ENCODE data around the gene AVEN.

The AVEN gene

DNA sequence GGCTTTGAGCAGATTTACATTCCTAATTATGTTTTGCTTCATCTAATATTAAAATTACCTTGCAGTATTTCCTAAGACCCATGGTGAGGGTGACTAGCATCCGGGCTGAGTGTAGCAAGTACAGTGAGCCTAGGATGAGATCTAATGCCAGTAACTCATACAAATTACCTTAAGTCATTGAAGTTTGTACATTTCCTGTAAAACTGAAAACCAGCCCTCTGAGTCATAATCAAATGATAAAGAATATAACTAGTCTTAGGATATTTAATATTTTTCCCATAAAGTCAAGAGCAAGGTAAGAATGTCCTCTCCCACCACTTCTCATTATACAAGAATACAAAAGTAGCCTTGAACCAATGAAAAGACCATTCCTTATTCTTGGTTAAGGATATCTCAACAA is 125.5 kb downstream of the AVEN start:
- no peak for DNase-seq (ENCODE audit: low read depth)

DNA sequence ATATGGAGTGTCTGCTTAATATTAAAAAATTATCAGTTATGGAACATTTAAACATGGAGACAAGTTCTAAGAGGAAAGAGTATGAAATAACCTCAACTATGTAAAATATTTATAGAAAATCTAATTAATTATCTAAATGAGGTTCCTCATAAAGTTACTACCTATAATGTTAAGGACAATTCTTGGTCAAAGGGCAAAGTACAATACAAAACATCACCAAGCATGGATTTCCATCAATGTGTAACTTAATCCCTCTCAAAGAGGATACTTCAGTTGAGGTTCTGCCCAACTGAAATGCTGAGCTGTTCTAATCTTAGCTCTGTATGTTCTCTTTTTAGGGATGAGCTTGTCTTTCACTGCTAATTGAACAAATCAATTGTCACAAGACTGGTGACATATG is 126.7 kb downstream of the AVEN start:
- no peak for DNase-seq (ENCODE audit: low read depth)

DNA sequence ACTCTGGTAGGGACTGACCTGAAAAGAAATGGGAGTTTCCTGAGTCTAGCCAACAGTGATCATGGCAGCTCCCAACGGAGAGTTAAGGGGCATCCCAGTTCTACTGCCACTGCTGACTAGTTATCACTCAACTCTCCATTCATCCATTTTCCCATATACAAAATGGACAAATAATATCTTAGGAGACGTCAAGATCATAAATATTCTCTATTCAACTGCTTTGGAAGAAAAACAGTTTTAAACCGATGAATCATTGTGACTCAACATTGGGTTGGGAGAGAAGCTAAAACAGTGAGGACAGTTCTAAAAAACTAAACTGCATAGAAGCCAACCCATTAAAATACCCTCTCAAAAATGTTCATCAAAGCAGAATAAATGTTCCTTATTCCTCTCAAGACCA is 128.3 kb downstream of the AVEN start:
- no peak for DNase-seq (ENCODE audit: low read depth)

GRCh38 chr15:33908406-33908805 is 130.6 kb downstream of the AVEN start:
- no peak for DNase-seq (ENCODE audit: low read depth)

DNA sequence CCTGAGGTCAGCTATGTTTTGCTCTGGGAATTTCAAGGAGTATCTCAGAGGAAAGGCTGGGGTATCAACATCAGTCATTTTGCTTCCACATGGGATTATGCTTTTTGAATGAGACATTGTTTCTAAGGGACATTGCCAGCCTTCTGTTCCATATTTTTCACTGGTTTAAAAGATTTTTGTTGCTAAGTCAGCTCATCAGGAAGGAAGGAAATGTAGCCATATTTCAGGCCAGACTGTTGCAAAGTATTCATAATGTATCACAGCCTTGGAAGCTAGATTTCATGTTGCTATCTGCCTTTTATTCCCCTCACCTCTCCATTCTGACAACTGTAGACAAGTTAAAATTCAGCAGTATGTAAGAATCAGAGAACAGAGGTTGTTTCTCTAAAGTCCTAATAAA is 131.7 kb downstream of the AVEN start:
- no peak for DNase-seq (ENCODE audit: low read depth)

- no peak for DNase-seq (ENCODE audit: low read depth)
These were observed 135.3 kb downstream of the AVEN start for GRCh38 chr15:33903661-33904060.

DNA sequence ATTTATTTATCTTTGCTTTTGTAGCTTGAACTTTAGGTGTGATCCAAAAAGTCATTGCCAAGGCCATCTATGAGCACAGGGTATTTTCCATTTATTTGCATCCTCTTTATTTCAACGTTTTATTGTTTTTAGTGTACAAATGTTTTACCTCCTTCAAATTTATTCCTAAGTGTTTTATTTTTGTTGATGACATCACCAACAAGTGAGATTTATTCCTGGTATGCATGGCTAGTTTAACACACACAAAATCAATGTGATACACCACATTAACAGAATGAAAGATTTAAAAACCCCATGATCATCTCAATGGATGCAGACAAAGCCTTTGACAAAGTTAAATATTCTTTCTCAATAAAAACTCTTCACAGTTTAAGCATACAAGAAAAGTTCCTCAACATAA is 137.0 kb downstream of the AVEN start:
- no peak for DNase-seq (ENCODE audit: low read depth)

DNA sequence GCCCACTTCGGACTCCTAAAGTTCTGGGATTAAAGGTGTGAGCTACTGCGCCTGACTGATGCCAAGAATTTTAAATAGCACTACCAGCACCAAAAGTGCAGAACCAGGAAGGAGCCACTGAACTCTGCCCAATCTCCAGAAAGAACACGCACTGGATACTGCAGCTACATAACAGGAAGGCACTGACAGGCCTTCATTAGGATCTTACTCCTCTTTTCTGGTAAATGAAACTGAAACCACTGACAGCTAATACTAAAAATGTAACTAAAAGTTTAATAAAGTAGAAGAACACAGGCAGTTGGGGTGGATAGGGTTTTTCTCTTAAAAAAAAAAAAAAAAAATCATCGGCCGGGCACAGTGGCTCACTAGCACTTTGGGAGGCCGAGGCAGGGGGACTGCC is 144.8 kb downstream of the AVEN start:
- DNase-seq (ENCODE audit: low read depth): no peak

GRCh38 chr15:33888176-33888575 is 150.8 kb downstream of the AVEN start:
- no peak for DNase-seq (ENCODE audit: low read depth)

- DNase-seq (ENCODE audit: low read depth): no peak
These were observed 156.1 kb downstream of the AVEN start for GRCh38 chr15:33882921-33883320.

DNA sequence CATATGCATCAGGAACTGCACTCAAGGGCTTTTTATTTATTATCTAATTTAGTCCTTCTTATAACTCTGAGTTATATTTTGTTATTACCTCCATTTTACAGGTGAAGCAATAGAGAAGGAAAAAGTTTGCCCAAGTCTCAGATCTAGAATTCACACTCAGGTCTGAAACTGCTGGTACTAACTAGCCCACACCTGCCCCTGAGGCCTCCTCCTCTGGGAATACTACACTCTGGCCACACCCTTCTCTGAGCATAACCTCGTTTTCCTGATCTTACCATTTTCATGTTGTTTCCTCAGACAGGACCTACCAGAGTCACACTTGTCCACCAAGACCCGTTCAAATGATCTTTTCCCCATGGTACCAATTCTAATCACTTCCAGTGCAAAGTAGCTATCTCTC is 164.8 kb downstream of the AVEN start:
- no peak for DNase-seq (ENCODE audit: low read depth)

DNA sequence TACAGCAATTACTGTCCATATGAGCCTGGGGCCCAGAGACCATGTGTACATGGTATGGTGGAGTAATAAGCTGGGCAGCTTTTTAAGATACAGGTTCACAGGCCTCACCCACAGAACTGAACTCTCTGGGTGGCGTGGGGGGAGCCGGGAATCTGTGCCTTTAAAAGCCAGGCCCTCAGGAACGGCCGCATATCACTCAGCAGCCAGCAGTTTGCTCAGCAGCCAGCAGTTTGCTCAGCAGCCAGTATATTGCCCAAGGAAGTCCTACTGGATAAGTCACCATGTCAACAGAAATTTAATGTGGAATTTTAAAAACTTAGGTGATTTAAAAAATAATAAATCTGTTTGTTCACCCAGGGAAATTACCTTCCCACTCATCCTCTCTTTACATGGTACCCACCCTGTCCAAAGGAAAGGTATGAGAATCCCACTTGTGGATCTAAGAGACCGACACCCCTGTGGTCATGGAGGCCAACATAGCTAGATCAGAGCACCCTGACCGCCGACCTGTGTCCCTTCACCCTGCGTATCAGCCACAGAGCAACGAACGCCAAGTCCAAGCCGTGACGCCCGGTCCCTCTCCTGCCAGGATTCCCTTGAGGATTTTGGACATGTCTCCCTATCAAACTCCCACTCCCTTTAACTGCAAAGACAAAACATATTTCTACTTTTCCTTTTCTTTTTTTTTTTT is 166.4 kb downstream of the AVEN start:
- no peak for DNase-seq (ENCODE audit: low read depth)

DNA sequence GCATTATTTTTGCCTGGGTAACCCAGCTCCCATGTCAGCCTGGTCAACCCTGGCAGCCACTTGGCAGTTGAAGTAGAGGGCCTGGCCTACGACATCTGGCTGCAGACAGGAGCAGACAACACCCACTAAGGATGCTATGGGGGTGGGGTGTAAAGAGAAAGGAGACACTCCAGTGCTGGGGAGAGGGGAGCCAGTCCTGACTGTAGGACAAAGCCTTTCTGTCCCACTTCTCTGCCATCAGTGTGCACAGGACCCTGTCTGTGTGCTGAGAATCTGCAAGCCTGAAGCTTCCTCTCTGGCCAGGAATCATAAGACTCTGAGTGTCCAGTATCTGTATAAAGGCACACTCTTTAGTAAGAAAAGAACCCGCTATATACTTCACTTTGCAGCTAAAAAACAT is 167.0 kb downstream of the AVEN start:
- DNase-seq (ENCODE audit: low read depth): no peak

DNA sequence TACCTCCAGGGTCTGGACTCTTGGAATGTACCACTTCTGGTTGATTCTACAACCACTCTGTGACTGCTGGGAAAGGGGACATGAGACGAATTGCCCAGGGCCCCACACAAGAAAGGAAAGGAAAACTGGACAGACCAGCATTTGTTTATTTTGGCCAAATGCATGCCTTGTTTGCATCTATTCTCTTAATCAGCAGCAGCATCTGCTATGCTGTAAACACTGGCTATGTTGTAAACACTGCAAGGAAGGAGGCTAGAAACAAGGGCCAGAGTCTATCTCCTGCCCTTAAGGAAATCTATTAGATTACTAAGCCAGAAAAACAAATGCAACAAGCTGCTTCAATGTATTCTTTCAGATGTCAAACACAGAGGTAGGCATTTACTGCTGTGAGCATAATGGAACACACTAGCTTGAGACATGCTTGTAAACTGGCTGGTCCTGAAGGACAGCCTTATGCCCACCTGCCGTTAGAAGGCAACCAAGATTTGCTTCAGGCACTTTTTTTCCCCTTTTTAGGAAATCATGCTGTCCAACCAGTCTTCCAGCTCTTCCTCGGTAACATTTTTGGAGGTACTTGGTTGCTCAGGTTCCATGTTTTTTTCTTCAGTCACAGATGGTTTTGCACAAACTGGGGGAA is 172.8 kb downstream of the AVEN start:
- DNase-seq (ENCODE audit: low read depth): no peak

GRCh38 chr15:33865416-33865815 is 173.6 kb downstream of the AVEN start:
- DNase-seq (ENCODE audit: low read depth): no peak

DNA sequence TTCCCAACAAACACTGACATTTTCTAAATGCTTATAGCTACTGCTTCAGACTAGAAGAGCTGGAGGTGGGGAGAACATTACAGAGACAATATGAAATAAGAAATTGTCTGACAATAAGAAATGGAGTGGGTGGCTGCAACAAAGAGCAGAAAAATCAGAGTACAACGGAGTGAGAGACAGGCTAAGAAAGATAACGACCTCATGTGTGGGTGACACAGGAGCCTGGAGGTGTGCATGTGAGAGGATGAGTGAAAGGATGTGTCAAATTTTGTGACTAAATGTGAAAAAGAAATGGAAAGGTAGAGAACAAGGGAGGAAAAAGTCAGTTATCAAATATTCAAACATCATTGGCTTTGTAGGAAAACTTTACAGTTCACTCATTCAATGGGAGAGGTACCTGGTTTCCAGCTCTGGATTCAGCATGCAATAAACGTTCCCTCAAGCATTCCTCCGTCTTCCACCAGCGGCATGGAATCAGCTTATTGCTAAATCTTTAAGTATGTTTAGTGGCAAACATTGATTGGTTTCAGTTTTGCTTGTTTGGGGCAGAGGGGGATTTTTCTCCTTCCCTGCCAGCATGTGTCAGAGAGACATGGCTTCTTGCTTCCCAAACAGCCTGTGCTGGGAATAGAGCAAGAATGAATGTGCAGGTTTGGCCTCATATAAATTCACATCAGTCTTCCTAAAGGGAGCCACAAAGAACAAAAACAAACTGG is 174.5 kb downstream of the AVEN start:
- no peak for DNase-seq (ENCODE audit: low read depth)

DNA sequence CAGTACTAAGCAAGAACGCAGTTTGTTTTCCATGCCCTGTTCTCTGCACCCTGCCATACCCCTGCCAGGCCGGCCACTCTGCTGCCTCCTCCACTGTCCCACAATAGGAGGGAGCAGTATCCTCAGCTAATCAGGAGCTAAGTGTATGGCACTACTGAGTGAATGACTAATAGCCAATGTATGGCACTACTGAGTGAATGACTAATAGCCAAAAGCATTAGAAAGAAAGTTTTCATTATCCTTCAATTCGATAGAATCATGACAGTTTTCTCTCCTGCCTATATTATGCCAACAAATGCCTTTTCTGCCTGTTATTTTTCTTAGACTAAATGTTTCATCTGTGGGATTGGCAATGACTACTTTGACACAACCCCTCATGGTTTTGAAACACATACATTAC is 178.2 kb downstream of the AVEN start:
- no peak for DNase-seq (ENCODE audit: low read depth)

- no peak for DNase-seq (ENCODE audit: low read depth)
These were observed 178.9 kb downstream of the AVEN start for GRCh38 chr15:33859992-33860545.

- DNase-seq (ENCODE audit: low read depth): no peak
These were observed 180.2 kb downstream of the AVEN start for GRCh38 chr15:33858836-33859235.

- DNase-seq (ENCODE audit: low read depth): no peak
These were observed 181.3 kb downstream of the AVEN start for GRCh38 chr15:33857726-33858125.

DNA sequence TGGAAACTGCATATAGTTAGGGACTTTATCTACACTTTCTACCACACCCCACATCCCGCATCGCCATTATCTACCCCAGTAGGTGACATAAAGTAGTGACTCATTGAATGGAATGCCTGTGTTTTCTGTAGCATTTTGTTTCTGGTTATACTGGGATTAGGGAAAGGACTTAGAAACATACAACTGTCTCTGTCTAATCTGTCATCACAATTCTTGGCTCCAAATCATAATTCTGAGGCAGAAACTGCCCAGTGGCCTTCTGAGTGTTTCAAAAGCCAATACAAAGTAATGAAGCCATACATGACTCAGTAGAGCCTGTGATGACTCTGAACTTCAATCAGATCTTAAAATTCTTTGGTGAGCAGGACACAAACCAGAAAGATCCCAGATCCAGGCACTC is 186.4 kb downstream of the AVEN start:
- DNase-seq (ENCODE audit: low read depth): peak; percentile 39

DNA sequence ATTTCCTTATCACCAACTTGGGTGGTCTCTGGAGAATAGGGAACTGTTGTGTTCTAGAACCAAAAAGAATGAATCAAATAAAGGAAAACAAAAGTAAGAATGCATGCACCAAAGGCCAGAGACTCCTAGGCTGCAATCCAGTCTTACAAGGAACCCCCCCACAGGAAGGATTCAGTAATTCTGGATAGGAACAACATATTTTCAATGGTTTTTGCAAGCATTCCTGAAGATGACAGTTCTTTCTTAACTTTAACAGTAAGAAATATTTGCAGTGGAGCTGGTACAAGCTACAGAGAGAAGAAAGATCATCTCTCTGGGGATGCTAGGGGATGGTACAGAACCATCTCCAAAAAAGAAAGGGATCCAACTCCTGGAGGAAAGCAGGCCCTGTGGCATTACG is 186.9 kb downstream of the AVEN start:
- no peak for DNase-seq (ENCODE audit: low read depth)

DNA sequence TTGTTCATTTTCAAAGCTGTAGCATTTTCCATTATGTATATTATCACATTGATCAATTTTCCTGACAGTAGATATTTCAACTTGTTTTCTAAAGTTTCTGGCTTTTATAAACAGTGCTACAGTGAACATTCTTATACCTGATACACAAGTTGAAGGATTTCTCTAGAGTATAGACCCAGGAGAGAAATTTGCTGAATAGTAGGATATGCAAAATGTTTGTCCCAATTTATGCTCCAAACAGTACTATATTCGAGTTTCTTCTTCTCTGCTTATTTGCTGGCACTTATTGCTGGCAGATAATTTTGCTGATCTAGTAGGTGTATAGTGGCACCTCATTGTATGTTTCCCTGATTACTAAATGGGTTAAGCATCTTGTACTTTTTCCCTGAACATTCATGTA is 187.9 kb downstream of the AVEN start:
- no peak for DNase-seq (ENCODE audit: low read depth)
